OCI-LY1 (cell line): Measurements from ENCODE around the gene CD72.

Experiments
- H2AFZ ChIP-seq: fragments of 200-600 bp; sonication (generic), shearing (Covaris generic); 2 replicates; pipeline ENCODE4 v1.6.0; 2014; ENCODE audit warnings: antibody characterized with exemption, mild to moderate bottlenecking, low read length
- H3F3A ChIP-seq: fragments of 200-600 bp; sonication (generic), shearing (Covaris generic); 2 replicates; pipeline ENCODE4 v1.6.0; 2014; ENCODE audit warnings: mild to moderate bottlenecking, antibody characterized with exemption, low read length, moderate library complexity; ENCODE audit not compliant: insufficient read depth
- H3K27ac ChIP-seq: fragments of 200-600 bp; sonication (generic); 2 replicates; pipeline ENCODE4 v1.5.1; 2014; ENCODE audit warnings: low read length, mixed run types, mild to moderate bottlenecking, low read depth; ENCODE audit not compliant: poor library complexity, severe bottlenecking
- H3K27me3 ChIP-seq: fragments of 200-600 bp; sonication (generic); 2 replicates; pipeline ENCODE4 v1.6.0; 2014; ENCODE audit warnings: antibody characterized with exemption, mild to moderate bottlenecking, low read length, moderate library complexity; ENCODE audit not compliant: insufficient read depth
- H3K36me3 ChIP-seq: fragments of 200-600 bp; sonication (generic); 2 replicates; pipeline ENCODE4 v1.6.1; 2014; ENCODE audit warnings: mild to moderate bottlenecking, antibody characterized with exemption, low read length, moderate library complexity, mixed read lengths; ENCODE audit not compliant: insufficient read depth
- H3K4me1 ChIP-seq: fragments of 200-600 bp; sonication (generic); 2 replicates; pipeline ENCODE4 v1.5.1; 2014; ENCODE audit warnings: mild to moderate bottlenecking, low read length, moderate library complexity; ENCODE audit not compliant: insufficient read depth, severe bottlenecking
- H3K4me2 ChIP-seq: fragments of 200-600 bp; sonication (generic), shearing (Covaris generic); 2 replicates; pipeline ENCODE4 v1.6.1; 2014; ENCODE audit warnings: low read length
- H3K4me3 ChIP-seq: fragments of 200-600 bp; sonication (generic); 2 replicates; pipeline ENCODE4 v1.5.1; 2014; ENCODE audit warnings: low read length, low read depth, mild to moderate bottlenecking, mixed read lengths; ENCODE audit not compliant: poor library complexity, severe bottlenecking
- H3K79me2 ChIP-seq: fragments of 200-600 bp; shearing (Covaris generic); 2 replicates; pipeline ENCODE4 v1.6.1; 2016; ENCODE audit warnings: mixed run types, low read length, mixed read lengths; ENCODE audit not compliant: insufficient read depth
- H3K9ac ChIP-seq: fragments of 200-600 bp; sonication (generic), shearing (Covaris generic); 2 replicates; pipeline ENCODE4 v1.6.1; 2014; ENCODE audit warnings: mild to moderate bottlenecking, low read length, mixed read lengths
- H3K9me2 ChIP-seq: fragments of 200-600 bp; sonication (generic), shearing (Covaris generic); 2 replicates; pipeline ENCODE4 v1.6.1; 2014; ENCODE audit warnings: low read depth, mild to moderate bottlenecking, low read length, mixed read lengths
- H3K9me3 ChIP-seq: fragments of 200-600 bp; shearing (Covaris generic); 2 replicates; pipeline ENCODE4 v1.6.1; 2014; ENCODE audit warnings: low read length, mixed read lengths
- H4K20me1 ChIP-seq: fragments of 200-600 bp; sonication (generic), shearing (Covaris generic); 2 replicates; pipeline ENCODE4 v1.6.0; 2016; ENCODE audit warnings: mild to moderate bottlenecking, low read length; ENCODE audit not compliant: insufficient read depth
- CTCF ChIP-seq: fragments of 200-600 bp; sonication (generic), shearing (Covaris generic); IDR thresholded peaks from 2 replicates; pipeline ENCODE4 v1.5.1; 2017; ENCODE audit warnings: mild to moderate bottlenecking, antibody characterized with exemption, low read length, moderate library complexity, mixed read lengths
- EZH2 ChIP-seq: fragments of 200-600 bp; sonication (generic), shearing (Covaris generic); IDR thresholded peaks from 2 replicates; pipeline ENCODE4 v1.8.0; 2017; ENCODE audit warnings: borderline replicate concordance, mixed run types, mild to moderate bottlenecking, antibody characterized with exemption, low read length, moderate library complexity, mixed read lengths

The CD72 gene

GRCh38 chr9:35569206-35569605, 49.0 kb downstream of the CD72 start:
- H3F3A ChIP-seq: no peaks in the 10 kb centered on the region
- H3K9ac ChIP-seq: no peak overlapping the region
- H3K27me3 ChIP-seq: no peaks in the 10 kb centered on the region
- no peak overlapping the region for H3K4me2 ChIP-seq
- no peaks in the 10 kb centered on the region for H4K20me1 ChIP-seq
- H3K9me3 ChIP-seq: no peaks in the 10 kb centered on the region
- H3K4me3 ChIP-seq: no peak overlapping the region
- peaks cover 17% of the 10 kb centered on the region for H3K4me1 ChIP-seq
- H3K79me2 ChIP-seq: no peaks in the 10 kb centered on the region
- no peaks in the 10 kb centered on the region; the same call in 1 of the 2 replicates for H3K36me3 ChIP-seq
- H3K9me2 ChIP-seq: no peaks in the 10 kb centered on the region
- TF ChIP-seq CTCF (no peak), EZH2 (no peak)
- no peak overlapping the region for H2AFZ ChIP-seq
- no peak overlapping the region for H3K27ac ChIP-seq

DNA sequence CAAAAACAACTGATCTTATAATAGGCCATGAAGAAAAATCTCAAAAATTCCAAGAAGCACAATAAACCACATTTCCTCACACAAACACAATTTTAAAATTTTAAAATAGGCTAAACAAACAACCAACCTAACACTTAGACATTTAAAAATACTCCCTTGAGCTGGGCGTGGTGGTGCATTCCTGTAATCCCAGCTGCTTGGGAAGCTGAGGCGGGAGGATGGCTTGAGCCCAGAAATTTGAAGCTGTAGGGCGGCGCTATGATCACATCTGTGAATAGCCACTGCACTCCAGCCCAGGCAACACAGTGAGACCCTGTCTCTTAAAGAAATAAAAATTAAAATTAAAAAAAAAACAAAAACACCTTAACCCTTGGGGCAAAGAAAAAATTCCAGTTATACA, 50.0 kb downstream of the CD72 start:
- Histone ChIP-seq H2AFZ (no peak overlapping the region), H3K79me2 (no peaks in the 10 kb centered on the region), H3K36me3 (no peaks in the 10 kb centered on the region; the same call in 1 of the 2 replicates), H3K9me3 (no peaks in the 10 kb centered on the region), H3K4me2 (no peak overlapping the region), H4K20me1 (no peaks in the 10 kb centered on the region), H3K27me3 (no peaks in the 10 kb centered on the region), H3K9me2 (no peaks in the 10 kb centered on the region), H3K9ac (no peak overlapping the region), H3K27ac (no peak overlapping the region), H3F3A (no peaks in the 10 kb centered on the region), H3K4me1 (peaks cover 17% of the 10 kb centered on the region), H3K4me3 (no peak overlapping the region)
- no peak for TF ChIP-seq EZH2
- 0 out of 2 replicates have a peak, but pooled peaks have one; percentile 8 for TF ChIP-seq CTCF

DNA sequence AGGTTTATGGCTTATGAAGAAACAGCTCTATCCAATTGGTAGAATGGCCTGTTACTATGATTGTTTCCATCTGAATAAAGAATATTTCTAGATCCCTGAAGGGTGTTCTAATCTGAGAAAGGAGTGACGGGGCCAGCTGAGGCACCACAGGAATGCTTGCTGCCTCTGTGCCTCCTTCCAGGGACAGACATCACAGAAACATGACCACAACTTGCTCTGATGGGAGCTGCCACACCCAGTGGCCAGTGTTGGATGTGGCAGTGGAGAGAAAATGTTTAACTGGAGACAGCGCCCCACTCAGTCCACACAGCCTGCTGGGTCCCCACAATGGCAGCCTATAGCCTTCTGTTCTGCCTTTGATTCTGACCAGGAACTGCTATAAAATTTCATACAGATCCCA, 51.8 kb downstream of the CD72 start:
- Histone ChIP-seq H3K4me1 (peaks cover 17% of the 10 kb centered on the region), H3K9me3 (no peaks in the 10 kb centered on the region), H3K4me2 (no peak overlapping the region), H3K27ac (no peak overlapping the region), H3K9me2 (no peaks in the 10 kb centered on the region), H2AFZ (no peak overlapping the region), H3K27me3 (0 out of 2 replicates have a peak, but pooled peaks cover 2% of the 10 kb centered on the region), H3K4me3 (no peak overlapping the region), H3K9ac (no peak overlapping the region), H3K79me2 (no peaks in the 10 kb centered on the region), H3F3A (no peaks in the 10 kb centered on the region), H3K36me3 (no peaks in the 10 kb centered on the region; the same call in 1 of the 2 replicates), H4K20me1 (no peaks in the 10 kb centered on the region)
- no peak for TF ChIP-seq EZH2
- TF ChIP-seq CTCF: no peak
